GM19193 (cell line): ENCODE data around the gene PAOX.
A peak's percentile ranks its signal among the peaks of the same experiment; 100 is the strongest.

ENCODE experiments used
- POLR2A ChIP-seq: IDR thresholded peaks from 4 replicates; pipeline ENCODE4 v1.6.1; 2011; ENCODE audit not compliant: insufficient read depth, insufficient read length; ENCODE audit errors: extremely low read depth

PAOX gene

GRCh38 chr10:133379152-133379800 is at the start of gene PAOX:
TSS of gene PAOX (plus strand) at chr10:133379262. CDS start at chr10:133379317, 55 bp downstream.
- peak; percentile 58 for TF ChIP-seq POLR2A

DNA sequence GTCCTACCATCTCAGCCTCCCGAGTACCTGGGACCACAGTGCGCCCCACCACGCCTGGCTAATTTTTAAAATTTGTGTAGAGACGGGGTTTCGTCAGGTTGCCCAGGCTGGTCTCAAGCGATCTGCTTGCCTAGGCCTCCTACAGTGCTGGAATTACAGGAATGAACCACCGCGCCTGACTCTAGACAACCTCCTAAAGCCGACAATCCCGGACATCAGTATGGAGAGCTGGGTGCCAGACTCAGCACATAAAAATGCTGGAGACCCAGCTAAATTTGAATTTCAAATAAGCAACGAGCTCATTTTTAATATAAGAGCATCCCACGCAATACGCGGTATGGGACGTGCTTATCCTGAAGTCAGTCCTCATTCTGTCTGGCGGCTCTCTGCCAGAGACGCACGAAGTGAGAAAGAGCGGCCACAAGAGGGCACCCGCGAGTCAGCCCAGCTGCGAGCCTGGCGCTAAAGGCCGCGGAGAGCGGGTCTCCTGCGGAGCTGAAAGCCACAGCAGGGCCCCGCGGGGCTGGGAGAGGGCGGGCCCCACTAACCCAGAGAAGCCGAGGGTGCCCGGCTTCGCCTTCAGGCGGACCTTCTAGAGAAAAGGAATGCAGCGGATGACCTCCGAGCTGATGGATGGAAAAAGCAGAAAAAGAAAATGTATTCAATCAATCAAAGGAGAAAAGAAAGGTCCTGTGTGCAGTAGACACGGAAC is 49.4 kb upstream of the PAOX start:
- no peak for TF ChIP-seq POLR2A

DNA sequence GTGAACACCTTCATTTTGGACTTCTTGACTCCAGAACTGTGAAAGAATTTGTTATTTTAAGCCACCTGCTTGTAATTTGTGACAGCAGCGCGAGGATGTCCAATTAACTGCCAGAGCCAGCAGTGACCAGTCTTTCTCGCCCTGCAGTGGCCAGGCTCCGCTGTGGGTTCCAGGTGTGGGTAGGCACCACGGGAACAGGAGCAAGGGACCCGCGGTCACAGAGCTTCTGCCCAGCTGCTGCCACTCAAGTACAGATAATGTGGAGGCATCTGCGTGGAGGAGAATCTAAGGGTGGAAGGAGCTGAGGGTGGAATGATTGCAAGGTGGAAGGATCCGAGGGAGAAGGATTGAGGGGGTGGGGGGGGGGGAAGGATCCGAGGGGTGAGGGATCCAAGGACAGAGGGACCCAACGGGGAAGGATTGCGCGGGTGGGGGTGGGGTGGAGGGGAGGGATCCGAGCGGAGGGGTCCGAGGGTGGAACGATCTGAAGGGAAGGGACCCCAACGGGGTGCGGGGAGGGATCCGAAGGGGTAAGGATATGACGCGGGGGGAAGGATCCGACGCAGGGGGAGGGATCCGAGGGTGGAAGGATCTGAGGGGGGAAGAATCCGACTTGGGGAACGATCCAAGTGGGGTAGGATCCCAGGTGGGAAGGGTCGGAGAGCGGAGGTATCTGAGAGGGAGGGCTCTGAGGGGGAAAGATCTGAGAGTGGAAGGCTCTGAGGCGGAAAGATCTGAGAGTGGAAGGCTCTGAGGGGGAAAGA is 45.9 kb upstream of the PAOX start:
- no peak for TF ChIP-seq POLR2A

- no peak for TF ChIP-seq POLR2A
Observed at GRCh38 chr10:133334503-133335245, 44.4 kb upstream of the PAOX start.

- TF ChIP-seq POLR2A: no peak
Observed at GRCh38 chr10:133335246-133336117, 43.6 kb upstream of the PAOX start.

GRCh38 chr10:133336118-133336576 is 42.9 kb upstream of the PAOX start:
- TF ChIP-seq POLR2A: no peak

DNA sequence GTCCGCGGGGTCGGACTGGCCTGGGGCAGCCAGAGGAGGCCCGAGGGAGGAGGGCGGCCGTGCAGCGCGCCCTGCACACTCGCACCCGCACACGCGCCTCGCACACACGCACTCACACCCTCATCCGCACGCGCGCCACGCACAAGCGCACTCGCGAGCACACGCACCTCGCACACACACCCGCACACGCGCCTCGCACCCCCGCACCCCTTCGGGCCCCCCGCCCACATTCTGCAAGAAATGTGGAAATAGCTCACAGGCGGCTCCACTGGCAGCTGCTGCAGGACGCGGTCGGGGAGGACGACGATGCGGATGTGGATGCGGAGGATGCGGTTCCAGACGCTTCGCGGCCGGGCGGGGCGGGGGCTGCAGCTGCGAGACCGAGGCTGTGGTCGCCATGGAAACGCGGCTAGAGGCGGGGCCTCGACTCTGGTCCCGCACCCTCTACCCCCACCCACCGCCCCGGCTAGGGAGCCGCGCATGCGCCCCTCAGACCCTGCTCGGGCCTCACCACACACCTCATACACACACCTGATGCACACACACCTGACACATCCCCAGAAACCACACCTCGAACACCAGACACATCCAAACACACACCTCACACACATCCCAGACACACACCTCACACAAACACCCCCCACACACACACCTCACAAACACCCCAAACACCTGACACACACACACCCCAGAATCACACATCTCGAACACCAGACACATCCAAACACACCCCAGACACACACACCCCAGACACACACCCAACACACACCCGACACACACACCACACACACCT is 42.3 kb upstream of the PAOX start, which contains the start of gene CALY:
Gene CALY (minus strand): TSS at position 320 of the 793 bp plus-strand sequence. CDS start 7,907 bp downstream, outside the sequence.
- no peak for TF ChIP-seq POLR2A

- no peak for TF ChIP-seq POLR2A
Observed at GRCh38 chr10:133337370-133337725, 41.7 kb upstream of the PAOX start.

- TF ChIP-seq POLR2A: no peak
Observed at GRCh38 chr10:133338080-133339071, 40.7 kb upstream of the PAOX start.

GRCh38 chr10:133339708-133340380 is 39.2 kb upstream of the PAOX start:
- no peak for TF ChIP-seq POLR2A

- TF ChIP-seq POLR2A: no peak
Observed at GRCh38 chr10:133341983-133342382, 37.1 kb upstream of the PAOX start.
